B cell (primary cell): ENCODE data around the gene JMJD8. TPM values are rescaled to one million over a fixed set of nuclear protein-coding genes. Genes with fewer than 3 reads are reported as not detected.

Experiments
- ATAC-seq: fragments of 200-7000 bp; cut with Tn5 transposase; one replicate; pipeline ENCODE4 v1.10.0; 2021; ENCODE audit warnings: low read depth, mild to moderate bottlenecking, moderate number of reproducible peaks, moderate library complexity
- CTCF ChIA-PET: fragments of 350-600 bp; sonication (Branson Sonifier 250); formaldehyde crosslinking; loops from one replicate; lab custom pipeline; 2021; ENCODE audit warnings: antibody characterized with exemption, inconsistent platforms; lab: Charles Lee
- POLR2A ChIA-PET: fragments of 350-600 bp; sonication (Branson Sonifier 250); formaldehyde crosslinking; loops from one replicate; lab custom pipeline; 2021; ENCODE audit warnings: antibody characterized with exemption; lab: Charles Lee
- DNase-seq: peaks from one replicate; pipeline ENCODE4 v3.0.0; 2013
- H2AFZ ChIP-seq: 2 replicates; pipeline ENCODE4 v1.6.1; 2012; ENCODE audit warnings: mild to moderate bottlenecking, low read depth, low read length; ENCODE audit not compliant: insufficient read depth, poor library complexity, severe bottlenecking
- H3K27ac ChIP-seq, 2 donors: 1 replicate in 1 of 2; 2 replicates in 1 of 2; pipeline ENCODE4 v1.5.1; 2012 to 2013; ENCODE audit warnings: low read length in 2 of 2, mild to moderate bottlenecking in 2 of 2, moderate library complexity in 1 of 2
- H3K27me3 ChIP-seq, 4 experiments: fragments of 200-600 bp in 1 of 4; sonication (generic) in 1 of 4; replicated peaks in 1 of 4; 1 replicate in 2 of 4; 2 replicates in 2 of 4; pipeline versions ENCODE4 v1.6.1 to v1.7.0; 2013 to 2016; ENCODE audit warnings: low read length in 3 of 4, mild to moderate bottlenecking in 2 of 4, mixed read lengths in 1 of 4, moderate library complexity in 1 of 4; ENCODE audit not compliant: insufficient read depth in 4 of 4, control insufficient read depth in 3 of 4; ENCODE audit errors: control extremely low read depth in 1 of 4
- H3K36me3 ChIP-seq, 2 experiments: replicated peaks in 1 of 2; 1 replicate in 1 of 2; 2 replicates in 1 of 2; pipeline versions ENCODE4 v1.6.1 to v1.7.1; 2013; ENCODE audit warnings: low read length in 1 of 2; ENCODE audit not compliant: insufficient read depth in 2 of 2, control insufficient read depth in 1 of 2; ENCODE audit errors: control extremely low read depth in 1 of 2, extremely low read depth in 1 of 2
- H3K4me1 ChIP-seq, 2 donors: fragments of 200-600 bp in 1 of 2; sonication (generic) in 1 of 2; 1 replicate in 1 of 2; 2 replicates in 1 of 2; pipeline versions ENCODE4 v1.5.1 to v1.6.1; 2013 to 2017; ENCODE audit warnings: low read length in 2 of 2; ENCODE audit not compliant: control insufficient read depth in 2 of 2, insufficient read depth in 2 of 2
- H3K4me2 ChIP-seq: replicated peaks from 2 replicates; pipeline ENCODE3; 2012; ENCODE audit warnings: mild to moderate bottlenecking, low read depth, low read length; ENCODE audit not compliant: poor library complexity, severe bottlenecking
- H3K4me3 ChIP-seq, 5 experiments: fragments of 200-600 bp in 1 of 5; sonication (generic) in 1 of 5; 1 replicate in 3 of 5; 2 replicates in 2 of 5; pipeline versions ENCODE4 v1.5.1 to v1.7.0; 2011 to 2016; ENCODE audit warnings: low read length in 4 of 5, mild to moderate bottlenecking in 4 of 5, low read depth in 2 of 5, control low read depth in 1 of 5, moderate library complexity in 1 of 5; ENCODE audit not compliant: insufficient read depth in 1 of 5; ENCODE audit errors: control extremely low read depth in 1 of 5, extremely low read depth in 1 of 5
- H3K79me2 ChIP-seq: fragments of 200-600 bp; sonication (generic); one replicate; pipeline ENCODE4 v1.6.0; 2016; ENCODE audit warnings: low read length; ENCODE audit not compliant: control insufficient read depth, insufficient read depth
- H3K9ac ChIP-seq: fragments of 200-600 bp; sonication (generic); 2 replicates; pipeline ENCODE4 v1.6.1; 2017; ENCODE audit warnings: mild to moderate bottlenecking, low read length, moderate library complexity
- H3K9me3 ChIP-seq, 3 donors: one replicate each; pipeline versions ENCODE4 v1.6.1 to v1.7.1; 2013; ENCODE audit warnings: low read length in 2 of 3; ENCODE audit not compliant: control insufficient read depth in 2 of 3, insufficient read depth in 1 of 3; ENCODE audit errors: control extremely low read depth in 1 of 3
- H4K20me1 ChIP-seq: 2 replicates; pipeline ENCODE4 v1.6.0; 2012; ENCODE audit warnings: mild to moderate bottlenecking, low read length; ENCODE audit not compliant: insufficient read depth, control insufficient read depth, poor library complexity, severe bottlenecking
- H3K27ac Mint-ChIP-seq: one replicate; pipeline ENCODE4 v1.8.0; 2021; ENCODE audit warnings: mixed read lengths
- H3K27me3 Mint-ChIP-seq: one replicate; pipeline ENCODE4 v1.8.0; 2021; ENCODE audit warnings: mixed read lengths
- H3K4me1 Mint-ChIP-seq: one replicate; pipeline ENCODE4 v1.8.0; 2021; ENCODE audit warnings: mixed read lengths
- H3K4me3 Mint-ChIP-seq: one replicate; pipeline ENCODE4 v1.8.0; 2021; ENCODE audit warnings: mixed read lengths
- H3K9me3 Mint-ChIP-seq: one replicate; pipeline ENCODE4 v1.8.0; 2022; ENCODE audit warnings: mixed read lengths; ENCODE audit not compliant: insufficient read depth
- CTCF ChIP-seq: fragments of 200-600 bp; IDR thresholded peaks from one replicate; pipeline ENCODE4 v1.8.0; 2022; ENCODE audit warnings: antibody characterized with exemption, mild to moderate bottlenecking
- EZH2 ChIP-seq: IDR thresholded peaks from 2 replicates; pipeline ENCODE4 v1.6.1; 2012; ENCODE audit warnings: borderline replicate concordance, low read depth, mild to moderate bottlenecking, moderate library complexity, low read length; ENCODE audit not compliant: insufficient read depth, poor library complexity, severe bottlenecking
- WGBS: methylation state at CpG from one replicate; pipeline ENCODE4 v1.1.5; 2013; ENCODE audit warnings: missing lambda C conversion rate; ENCODE audit not compliant: insufficient coverage; 5-methylcytosine and 5-hydroxymethylcytosine counted together
- intact Hi-C: fragments of 100-400 bp; cut with micrococcal nuclease; formaldehyde crosslinking; loops from one replicate; pipeline ENCODE4 v1.10.0; 2022
- polyA plus RNA-seq: library from polyadenylated mRNA; depleted of rRNA; stranded (reverse); fragments of >200 nt; gene quantifications from 2 replicates; pipeline ENCODE4 v1.2.3, GENCODE V29; 2012
- total RNA-seq, 2 donors: library from RNA; stranded (reverse); fragments of 120-200 nt in 1 of 2; gene quantifications; 1 replicate in 1 of 2; 2 replicates in 1 of 2; pipeline versions ENCODE4 v1.2.3 to v1.2.4, GENCODE V29; 2013 to 2022

Gene JMJD8
- total and polyA plus RNA-seq, 2 donors (not counting 1 experiment from before 2014, with no cell fraction given): 46.3 to 69.3 TPM

- Histone ChIP-seq H3K4me2 (no peak overlapping the region), H3K9me3 (peaks cover 0 to 4% (median 0%) of the 10 kb centered on the region in 3 donors), H3K79me2 (peaks cover 5% of the 10 kb centered on the region), H3K27ac (no peak overlapping the region), H3K9ac (no peak overlapping the region), H3K4me1 (peaks cover 21 to 32% of the 10 kb centered on the region in 2 donors), H3K27me3 (peaks cover 0 to 16% (median 7%) of the 10 kb centered on the region in 4 experiments), H2AFZ (no peak overlapping the region), H4K20me1 (peaks cover 31% of the 10 kb centered on the region), H3K36me3 (peaks cover 0 to 31% of the 10 kb centered on the region in 2 experiments), H3K4me3 (no peak overlapping the region)
- DNase-seq: no peak
- Mint-ChIP-seq H3K27ac (no peak overlapping the region), H3K4me3 (no peak overlapping the region), H3K9me3 (no peaks in the 10 kb centered on the region), H3K4me1 (peaks cover 19% of the 10 kb centered on the region), H3K27me3 (peaks cover 6% of the 10 kb centered on the region)
- no peak for TF ChIP-seq EZH2
- no peak for TF ChIP-seq CTCF
- 94% methylated on average over 32 of the region's 40 CpGs for WGBS
- ChIA-PET POLR2A (no interaction called here), CTCF (interaction anchor here (1.0 kb wide), 1 partner anchor 100 kb away, joined by 3 read pairs; no protein-coding TSS in a partner anchor)
- intact Hi-C loops: no loop called here
- ATAC-seq: no peak
These were observed 12.6 kb downstream of the JMJD8 start for GRCh38 chr16:671353-672131.
